ENCODE results near the gene MYG1. TPM values are rescaled to one million over a fixed set of nuclear protein-coding genes. Genes with fewer than 3 reads are reported as not detected.

Gene MYG1
- total and polyA plus RNA-seq, 2 of the 13 experiments (the other 11 are each of a cell fraction or from before 2014, with no cell fraction given), result 38.6 to 58.0 TPM

- TF ChIP-seq REXO4 (CRISPR knock-in tag; IDR thresholded peaks at IDR 0.05; ENCODE audit: borderline replicate concordance), result no peak
- TF ChIP-seq IRX3 (CRISPR knock-in tag; IDR thresholded peaks at IDR 0.05; ENCODE audit: borderline replicate concordance, low read depth), result no peak
- TF ChIP-seq GLI4 (CRISPR knock-in tag; IDR thresholded peaks at IDR 0.05; ENCODE audit: borderline replicate concordance), result no peak
- no peak for TF ChIP-seq ZNF10 (CRISPR knock-in tag; IDR thresholded peaks at IDR 0.05; ENCODE audit: borderline replicate concordance, low read depth)
- no peak for TF ChIP-seq THYN1 (CRISPR knock-in tag; IDR thresholded peaks at IDR 0.05; ENCODE audit: borderline replicate concordance, low read depth)
- no peak for TF ChIP-seq ZNF431 (CRISPR knock-in tag; IDR thresholded peaks at IDR 0.05; ENCODE audit: borderline replicate concordance, low read depth)
- TF ChIP-seq MAFK (conservative IDR thresholded peaks at IDR 0.05 in 1 of 2, IDR thresholded peaks at IDR 0.05 in 1 of 2; ENCODE audit: low read length in 2 of 2), result no peak
- no peak for TF ChIP-seq BORCS8-MEF2B (CRISPR knock-in tag; IDR thresholded peaks at IDR 0.05)
- TF ChIP-seq FOSL2 (CRISPR knock-in tag; IDR thresholded peaks at IDR 0.05), result peak; percentile 35
- TF ChIP-seq BATF2 (CRISPR knock-in tag; IDR thresholded peaks at IDR 0.05), result no peak
- no peak for TF ChIP-seq PHF20 (CRISPR knock-in tag; IDR thresholded peaks at IDR 0.05)
- 0 out of 2 replicates have a peak, but pooled peaks have one; percentile 36 for TF ChIP-seq RFXAP (CRISPR knock-in tag; IDR thresholded peaks at IDR 0.05; ENCODE audit: borderline replicate concordance)
- TF ChIP-seq CREM (IDR thresholded peaks at IDR 0.05), result peak; percentile 59
- TF ChIP-seq CREM (CRISPR knock-in tag; IDR thresholded peaks at IDR 0.05), result no peak
- TF ChIP-seq ZNF496 (CRISPR knock-in tag; IDR thresholded peaks at IDR 0.05; ENCODE audit: insufficient replicate concordance), result no peak
- no peak for TF ChIP-seq NONO (IDR thresholded peaks at IDR 0.05)
- peak; percentile 40; the same call in 1 of the 2 replicates for TF ChIP-seq NONO (CRISPR knock-in tag; conservative IDR thresholded peaks at IDR 0.05)
- no peak for TF ChIP-seq ZNF766 (CRISPR knock-in tag; IDR thresholded peaks at IDR 0.05; ENCODE audit: borderline replicate concordance)
- TF ChIP-seq, protein P1, sequence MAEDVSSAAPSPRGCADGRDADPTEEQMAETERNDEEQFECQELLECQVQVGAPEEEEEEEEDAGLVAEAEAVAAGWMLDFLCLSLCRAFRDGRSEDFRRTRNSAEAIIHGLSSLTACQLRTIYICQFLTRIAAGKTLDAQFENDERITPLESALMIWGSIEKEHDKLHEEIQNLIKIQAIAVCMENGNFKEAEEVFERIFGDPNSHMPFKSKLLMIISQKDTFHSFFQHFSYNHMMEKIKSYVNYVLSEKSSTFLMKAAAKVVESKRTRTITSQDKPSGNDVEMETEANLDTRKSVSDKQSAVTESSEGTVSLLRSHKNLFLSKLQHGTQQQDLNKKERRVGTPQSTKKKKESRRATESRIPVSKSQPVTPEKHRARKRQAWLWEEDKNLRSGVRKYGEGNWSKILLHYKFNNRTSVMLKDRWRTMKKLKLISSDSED (CRISPR knock-in tag; IDR thresholded peaks at IDR 0.05), result no peak
- no peak for TF ChIP-seq HOXD1 (CRISPR knock-in tag; IDR thresholded peaks at IDR 0.05)
- TF ChIP-seq EED (CRISPR knock-in tag; IDR thresholded peaks at IDR 0.05), result no peak
- no peak for TF ChIP-seq SCMH1 (CRISPR knock-in tag; IDR thresholded peaks at IDR 0.05; ENCODE audit: borderline replicate concordance)
These were observed 31.4 kb upstream of the MYG1 start, which contains the start of gene ESPL1 (continued) for GRCh38 chr12:53267999-53268629.

Data from HepG2 (cell line).